Keratinocyte (primary cell): ENCODE measurements around the gene NLGN2.

Experiments used
- CTCF ChIP-seq, 3 experiments: IDR thresholded peaks in 1 of 3; conservative IDR thresholded peaks in 1 of 3; optimal IDR thresholded peaks in 1 of 3; 2 replicates in 2 of 3; 3 replicates in 1 of 3; pipeline versions ENCODE3 to v1.5.1; 2011; ENCODE audit warnings: low read length in 3 of 3, mild to moderate bottlenecking in 3 of 3, moderate library complexity in 2 of 3, control low read depth in 1 of 3, inconsistent platforms in 1 of 3; ENCODE audit not compliant: insufficient read depth in 2 of 3; ENCODE audit errors: extremely low read depth in 1 of 3
- EZH2 ChIP-seq: IDR thresholded peaks from one replicate; pipeline ENCODE4 v1.6.1; 2012; ENCODE audit warnings: inconsistent platforms, mild to moderate bottlenecking, low read length, moderate library complexity

- TF ChIP-seq CTCF (optimal IDR thresholded peaks at IDR 0.05 in 1 of 3, IDR thresholded peaks at IDR 0.05 in 1 of 3, conservative IDR thresholded peaks at IDR 0.05 in 1 of 3; ENCODE audit: extremely low read depth in 1 of 3, insufficient read depth in 2 of 3, low read length in 3 of 3) (no peak), EZH2 (no peak)
Measured at GRCh38 chr17:7383371-7383741, 24.3 kb upstream of the NLGN2 start.
